HG02763 (cell line): Measurements from ENCODE around the gene CELF4.
"Not testable (repeated sequence)": the region's sequence is repeated elsewhere in the genome, so short reads cannot be mapped to it uniquely, and the experiment has no call there.

ENCODE experiments used
- ATAC-seq: cut with Tn5 transposase; IDR thresholded peaks from one replicate; pipeline ENCODE4 v1.9.1; 2021; ENCODE audit warnings: mild to moderate bottlenecking, moderate library complexity; ENCODE audit not compliant: unreplicated experiment

The CELF4 gene

DNA sequence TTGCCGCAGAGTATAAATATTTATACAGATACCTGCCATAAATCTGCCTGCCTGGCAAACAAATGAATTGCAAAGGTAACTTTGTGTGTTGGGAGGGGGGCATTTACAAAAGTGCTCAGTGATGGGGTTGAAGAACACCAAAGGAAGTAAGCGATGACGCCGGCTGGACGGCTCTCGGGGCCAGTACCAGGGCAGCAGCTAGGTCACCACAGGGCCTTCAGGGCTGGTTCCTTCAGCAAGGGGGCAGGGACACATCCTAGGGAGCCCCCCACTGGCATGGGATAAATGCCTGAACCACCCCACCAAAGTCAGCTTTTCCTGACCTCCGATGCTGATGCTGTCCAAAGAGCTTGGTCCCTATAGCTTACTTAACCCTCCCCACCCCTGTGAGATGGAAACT lies 190.4 kb downstream of the CELF4 start:
- no peak for ATAC-seq

DNA sequence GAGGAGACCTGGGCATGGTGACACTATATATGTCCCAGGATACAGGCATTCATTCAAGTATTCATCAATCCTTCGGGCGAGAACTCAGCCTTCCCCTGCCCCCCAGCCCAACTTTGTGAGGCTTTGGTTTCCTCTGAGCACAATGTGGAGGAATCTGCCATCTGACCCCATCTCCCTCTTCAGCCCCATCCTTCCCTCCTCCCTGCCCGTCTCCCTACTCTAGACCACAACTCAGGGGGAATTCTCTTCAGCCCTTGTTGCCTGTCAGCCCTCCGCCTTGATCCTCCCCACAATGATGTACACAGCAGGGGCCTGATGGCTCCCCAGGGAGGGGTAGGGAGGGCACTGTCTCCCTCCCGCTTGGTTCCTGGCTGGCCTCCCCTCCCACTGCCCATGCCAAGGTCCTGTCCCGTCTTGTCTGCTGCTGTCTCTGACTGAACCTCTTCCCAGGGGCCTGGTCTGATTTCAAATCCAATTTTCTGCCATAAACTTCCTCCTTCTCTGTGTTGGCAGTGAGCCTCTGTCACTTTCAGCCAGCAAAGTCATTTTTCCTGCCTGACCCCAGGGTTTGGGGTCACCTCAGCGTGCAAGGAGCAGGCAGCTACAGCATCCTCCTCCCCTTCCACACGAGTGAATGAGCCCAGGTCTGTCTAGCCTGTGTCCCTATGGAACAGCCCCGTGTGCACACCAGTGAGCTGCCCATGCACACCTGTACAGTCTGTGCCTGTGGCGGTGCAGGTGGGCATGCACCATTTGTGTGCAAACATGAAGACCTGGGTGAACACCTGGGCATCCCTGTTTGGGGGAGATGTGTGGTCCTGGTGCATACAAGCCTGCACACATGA lies 197.3 kb downstream of the CELF4 start:
- ATAC-seq, result no peak

DNA sequence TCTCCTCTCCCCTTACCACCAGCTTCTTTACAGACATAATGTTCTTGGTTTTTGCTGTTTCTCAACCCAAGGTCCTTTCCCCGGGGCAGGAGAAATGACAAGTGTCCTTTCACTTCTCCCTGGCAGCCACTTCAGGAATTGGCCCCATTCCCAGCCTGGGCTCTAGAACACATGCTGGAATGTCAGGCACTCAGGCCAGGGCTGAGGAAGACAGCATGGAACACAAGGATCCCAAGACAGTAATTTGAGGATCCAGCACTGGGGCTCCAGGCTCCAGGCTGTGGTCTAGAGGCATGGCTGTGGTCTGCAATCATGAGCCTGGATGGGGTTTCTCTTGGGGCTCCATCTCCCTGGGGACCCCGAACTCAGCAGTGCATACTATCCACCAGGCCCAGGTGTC lies 201.4 kb downstream of the CELF4 start:
- no peak for ATAC-seq

DNA sequence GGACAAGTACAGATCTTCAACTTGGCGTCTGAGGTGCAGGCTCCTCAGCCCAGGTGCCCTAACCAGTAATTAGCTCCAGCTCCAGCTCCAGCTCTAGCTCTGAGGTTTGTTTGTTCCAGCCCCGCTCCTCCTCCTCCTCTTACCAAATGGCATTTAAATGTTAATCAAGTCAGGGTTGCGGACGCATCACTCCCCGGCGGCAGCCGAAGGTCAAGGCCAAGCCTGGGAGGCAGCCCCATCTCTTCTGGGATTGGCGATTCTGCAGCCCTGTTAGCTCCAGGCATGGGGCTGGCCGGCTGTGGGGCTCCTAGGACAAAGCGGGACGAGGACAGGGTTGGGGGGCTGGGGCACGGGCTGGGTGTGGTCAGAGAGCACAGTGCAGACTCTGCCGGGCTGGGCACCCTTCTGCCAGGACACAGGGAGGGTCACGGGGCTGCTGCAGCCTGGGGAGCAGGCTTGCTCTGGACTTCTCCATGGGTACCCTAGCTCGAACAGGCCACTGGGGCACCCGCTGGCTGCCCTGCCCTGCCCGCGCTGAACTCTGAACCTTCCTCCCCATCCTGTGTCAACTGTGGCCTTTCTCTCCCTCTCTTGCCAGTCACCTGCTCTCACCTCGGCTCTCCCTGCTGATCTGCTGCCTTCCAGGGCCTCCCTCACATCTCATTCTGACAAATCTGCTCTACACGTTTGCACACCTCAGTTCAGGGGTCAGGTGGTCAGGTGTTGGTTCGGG lies 203.3 kb downstream of the CELF4 start:
- ATAC-seq, result no peak

DNA sequence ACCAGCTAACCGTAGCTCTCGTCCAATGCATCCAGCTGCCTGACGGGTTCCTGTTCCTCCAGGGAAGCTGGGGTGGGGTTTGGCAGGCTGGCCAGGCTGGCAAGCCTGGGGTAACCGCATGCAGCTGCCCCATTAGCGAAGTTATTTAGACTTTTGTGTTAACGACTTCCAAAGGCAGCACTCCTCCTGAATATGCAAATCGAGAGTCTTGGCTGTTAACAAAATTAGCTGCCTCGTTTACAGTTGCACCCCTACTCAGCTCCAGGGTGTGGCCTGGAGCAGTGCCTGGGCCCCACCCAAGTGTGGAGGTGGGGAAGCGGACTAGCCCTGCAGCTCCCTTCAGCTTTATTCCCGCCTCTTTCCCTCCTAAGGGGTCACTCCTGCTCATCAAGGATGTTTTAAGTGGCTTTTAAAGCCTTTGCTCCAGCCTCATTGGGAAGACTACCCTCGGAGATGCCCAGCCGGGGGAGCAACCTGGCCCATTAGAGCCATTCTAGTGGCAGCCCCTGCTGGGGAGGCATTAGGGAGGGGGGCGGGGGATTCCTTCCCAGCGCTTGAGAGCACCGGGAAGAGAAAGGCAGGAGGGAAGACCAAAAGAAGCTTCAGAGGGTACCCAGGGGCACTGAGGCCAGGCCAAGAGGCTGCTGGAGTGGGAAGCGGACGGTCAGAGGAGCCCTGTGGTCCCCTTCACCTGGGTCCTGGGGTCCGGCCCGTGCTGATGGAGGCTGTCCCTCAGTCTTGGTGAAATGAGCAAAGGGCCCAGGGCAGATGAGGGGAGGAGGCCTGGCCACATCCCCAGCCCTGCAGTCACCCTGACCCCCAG lies 204.1 kb downstream of the CELF4 start:
- no peak for ATAC-seq

DNA sequence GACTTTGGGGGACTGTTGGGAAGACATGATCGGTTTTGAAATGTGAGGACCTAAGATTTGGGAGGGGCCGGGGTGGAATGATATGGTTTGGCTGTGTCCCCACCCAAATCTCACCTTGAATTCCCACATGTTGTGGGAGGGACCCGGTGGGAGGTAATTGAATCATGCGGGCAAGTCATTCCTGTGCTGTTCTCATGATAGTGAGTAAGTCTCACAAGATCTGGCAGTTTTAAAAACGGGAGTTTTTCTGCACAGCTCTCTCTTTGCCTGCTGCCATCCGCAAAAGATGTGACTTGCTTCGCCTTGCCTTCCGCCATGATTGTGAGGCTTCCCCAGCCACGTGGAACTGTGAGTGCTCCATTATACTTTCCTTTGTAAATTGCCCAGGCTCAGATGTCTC lies 207.5 kb downstream of the CELF4 start:
- ATAC-seq, result not testable (repeated sequence)

DNA sequence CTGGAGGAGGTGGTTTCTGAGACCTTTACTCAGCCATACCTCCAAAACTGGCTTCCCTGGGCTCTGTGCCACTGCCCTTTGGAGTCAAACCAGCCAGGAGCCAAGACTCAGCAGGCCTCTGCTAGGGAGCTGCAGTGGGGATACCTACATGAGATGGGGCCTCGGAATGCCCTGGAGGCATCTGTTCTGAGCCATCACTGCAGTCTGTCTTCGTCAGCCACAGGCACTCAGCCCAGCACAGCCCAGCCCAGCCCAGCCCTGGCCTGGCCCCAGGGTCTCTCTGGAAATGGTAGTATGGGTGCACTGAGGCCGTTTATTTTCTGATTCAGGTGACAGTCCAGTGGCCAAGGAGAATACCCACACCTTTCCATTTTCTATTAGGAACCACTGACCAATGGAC lies 209.8 kb downstream of the CELF4 start:
- ATAC-seq, result no peak

DNA sequence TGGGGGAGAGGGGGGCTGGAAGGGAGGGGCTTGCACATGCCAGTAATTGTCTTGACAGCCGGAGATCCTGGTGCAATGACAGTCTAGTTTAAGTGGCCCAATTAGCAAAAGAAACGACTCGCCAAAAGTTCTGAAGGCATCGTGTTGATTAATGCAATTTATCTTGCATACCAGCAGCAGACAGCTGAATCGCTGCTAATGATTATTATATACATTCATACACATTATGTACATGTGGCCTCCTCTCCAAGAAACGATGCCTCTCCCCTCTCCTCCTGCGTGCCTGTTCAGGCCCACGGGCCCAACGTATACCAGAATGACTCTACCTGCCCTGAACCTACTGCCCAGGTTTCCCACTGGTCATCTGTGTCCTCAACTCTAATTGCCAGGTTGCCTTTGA lies 214.5 kb downstream of the CELF4 start:
- ATAC-seq, result no peak

DNA sequence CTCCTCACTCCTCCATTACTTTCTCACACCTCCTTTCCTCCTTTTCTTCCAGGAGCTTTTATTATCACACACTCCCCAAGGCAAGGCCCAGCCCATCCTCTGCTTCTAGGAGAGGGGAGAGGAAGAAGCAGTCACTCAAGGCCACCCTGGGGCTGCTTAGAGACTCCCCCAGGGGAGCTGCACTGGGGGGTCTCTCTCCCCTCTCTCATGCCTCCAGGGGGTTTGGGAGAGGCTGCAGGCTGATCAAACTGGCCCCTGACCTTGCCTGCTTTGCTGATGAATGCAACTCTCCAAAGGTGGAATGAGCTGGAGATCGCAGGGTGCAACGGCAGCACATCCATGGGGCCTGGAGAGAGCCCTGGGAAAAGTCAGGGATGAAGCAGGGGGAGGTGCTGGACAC lies 216.9 kb downstream of the CELF4 start:
- ATAC-seq, result no peak

DNA sequence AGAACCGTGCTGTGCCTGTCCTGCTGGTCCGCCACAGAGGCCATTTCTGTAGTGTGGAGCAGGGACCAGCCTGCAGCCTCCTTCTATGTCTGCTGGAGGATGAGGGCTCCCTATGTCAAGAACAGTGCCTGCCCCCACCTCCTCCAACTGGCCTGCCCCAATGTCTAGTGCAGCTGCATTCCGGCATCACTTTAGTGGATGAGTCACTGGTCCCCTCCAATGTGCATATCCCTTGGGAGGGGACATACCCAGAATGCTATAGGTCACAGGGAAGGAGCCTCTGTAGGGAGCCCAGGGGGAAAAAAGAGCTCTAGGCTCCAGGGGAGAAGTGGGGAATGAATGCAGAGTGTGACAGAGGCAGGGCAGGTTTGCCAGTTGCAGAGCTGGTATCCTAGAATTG lies 219.6 kb downstream of the CELF4 start:
- ATAC-seq, result no peak

DNA sequence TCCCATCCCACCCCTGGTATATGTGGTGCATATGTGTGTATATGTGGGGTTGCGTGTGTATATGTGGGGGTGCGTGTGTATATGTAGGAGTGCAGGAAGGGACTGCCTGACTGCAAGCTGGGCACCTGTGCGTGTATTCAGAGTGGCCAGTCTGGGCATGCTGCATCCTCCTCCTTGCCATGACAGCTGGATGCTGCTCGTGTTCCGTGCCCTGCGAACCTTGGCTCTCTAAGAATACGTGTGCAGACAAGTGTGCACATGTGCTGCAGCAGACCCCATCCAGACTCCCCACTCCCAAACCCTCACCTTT lies 222.1 kb downstream of the CELF4 start:
- no peak for ATAC-seq

DNA sequence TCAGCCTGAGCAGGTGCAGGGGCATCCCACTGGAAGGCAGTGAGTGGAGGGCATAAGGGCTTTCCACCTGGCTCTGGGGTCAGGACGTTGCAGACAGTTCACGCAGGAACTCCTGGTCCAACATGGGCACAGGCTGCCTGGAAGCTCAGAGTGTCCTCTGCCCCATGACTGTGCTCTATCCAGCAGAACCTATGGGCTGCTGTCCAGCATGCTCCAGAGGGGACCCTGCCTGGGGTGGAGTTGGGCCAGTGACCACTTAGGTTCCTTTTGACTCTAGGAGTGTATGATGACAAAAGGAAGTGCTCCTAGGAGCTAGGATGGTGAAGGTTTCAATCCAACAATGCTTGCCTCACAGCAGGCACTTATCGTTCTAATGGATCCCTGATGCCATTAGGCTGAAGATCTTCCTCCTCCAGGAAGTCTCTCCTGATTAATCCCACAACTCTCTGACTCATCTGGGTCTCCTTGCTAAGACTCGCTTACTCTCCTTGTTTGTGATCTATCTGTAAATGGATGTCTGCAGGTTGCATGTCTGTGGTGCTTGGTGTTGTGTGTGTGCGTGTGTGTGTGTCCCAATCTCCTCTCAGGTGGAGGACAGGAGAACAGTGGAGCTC lies 224.0 kb downstream of the CELF4 start:
- no peak for ATAC-seq

DNA sequence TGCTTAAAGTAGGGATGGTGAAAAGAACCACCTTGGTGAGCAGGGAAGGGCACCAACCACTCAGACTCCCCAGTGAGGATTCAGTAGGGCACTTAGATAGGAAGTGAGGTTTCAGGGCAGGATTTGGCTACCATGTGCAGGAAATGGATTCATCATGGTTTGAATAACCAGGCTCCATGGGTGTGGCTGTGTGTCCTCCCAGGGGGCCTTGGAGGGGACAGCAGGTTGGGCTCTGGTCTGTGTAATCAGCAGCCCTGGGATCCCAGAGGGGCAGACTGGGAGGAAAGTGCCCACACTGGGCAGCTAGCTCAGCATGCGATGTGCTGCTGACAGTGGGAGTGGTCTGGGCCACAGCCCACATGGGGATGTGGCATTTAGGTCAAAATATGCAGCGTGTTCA lies 224.6 kb downstream of the CELF4 start:
- no peak for ATAC-seq

DNA sequence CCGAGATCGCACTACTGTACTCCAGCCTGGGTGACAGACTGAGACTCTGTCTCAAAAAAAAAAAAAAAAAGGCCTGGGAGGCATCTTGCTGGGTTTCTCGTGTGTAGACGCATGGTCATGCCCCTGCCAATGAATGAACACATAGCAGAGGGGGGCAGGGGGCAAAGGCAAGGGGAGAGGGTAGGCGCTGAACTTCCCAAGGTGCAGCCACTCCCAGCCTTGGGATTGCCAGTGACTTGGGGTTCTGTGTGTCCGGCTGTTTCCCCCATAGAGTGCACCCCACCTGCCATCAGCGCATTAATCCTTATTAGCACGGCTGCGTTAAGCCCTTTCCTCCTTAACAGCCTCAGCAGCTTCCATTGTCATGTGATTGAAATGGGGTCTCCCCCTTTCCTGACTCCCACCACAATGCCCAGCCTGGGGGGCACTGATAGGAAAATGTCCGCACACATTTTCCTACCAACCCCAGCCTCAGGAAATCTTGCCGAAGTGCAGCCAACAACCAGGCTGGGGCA lies 225.8 kb downstream of the CELF4 start:
- ATAC-seq, result no peak

DNA sequence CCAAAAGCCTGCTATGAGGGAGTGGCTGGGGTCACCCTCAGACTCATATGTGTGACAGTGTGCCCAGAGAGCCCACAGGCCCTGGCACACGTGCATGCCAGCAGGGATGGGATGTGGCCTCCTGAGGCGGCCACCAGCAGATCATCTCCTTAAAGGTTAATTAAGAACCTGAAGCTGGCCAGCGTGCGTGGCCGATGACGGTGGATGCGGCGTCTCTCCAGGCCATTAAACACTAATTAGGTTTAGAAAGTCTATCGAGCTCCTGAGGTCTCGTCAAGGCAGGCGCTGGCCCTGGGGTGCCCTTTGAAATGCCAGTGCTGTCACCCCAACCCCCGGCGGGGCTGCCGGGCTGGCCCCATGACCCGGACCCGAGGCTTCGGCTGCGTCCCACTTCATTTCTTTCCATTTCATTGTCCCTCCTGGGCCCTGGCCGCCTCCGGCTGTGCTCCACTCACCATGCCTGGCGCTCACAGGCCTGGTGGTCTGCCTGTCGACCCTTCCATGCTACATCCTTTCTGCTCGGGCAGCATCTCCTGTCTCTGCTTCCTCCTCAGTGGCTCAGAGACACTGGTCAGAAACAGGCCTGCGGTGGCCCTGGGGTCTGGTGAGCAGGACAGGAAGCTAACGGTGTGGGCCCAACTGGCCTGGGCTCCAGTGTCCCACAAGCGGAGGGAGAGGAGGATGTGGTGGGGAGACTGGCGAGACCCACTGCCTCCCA lies 228.9 kb downstream of the CELF4 start:
- ATAC-seq, result no peak

DNA sequence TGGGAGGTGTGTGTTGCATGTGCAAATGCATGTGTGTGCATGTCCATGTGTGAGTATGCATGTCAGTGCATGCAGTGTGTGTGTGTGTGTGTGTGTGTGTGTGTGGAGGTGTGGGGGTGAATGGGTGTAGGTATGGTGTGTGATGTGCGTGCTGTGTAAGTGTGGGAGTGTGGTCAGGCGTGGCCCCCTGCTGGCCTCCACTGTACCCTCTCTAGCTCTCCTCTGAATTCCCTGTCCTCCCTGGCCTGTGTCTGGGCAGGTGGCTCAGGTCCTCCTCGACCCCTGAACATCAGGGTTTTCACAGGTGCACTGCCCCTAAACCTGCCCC lies 230.2 kb downstream of the CELF4 start:
- no peak for ATAC-seq

DNA sequence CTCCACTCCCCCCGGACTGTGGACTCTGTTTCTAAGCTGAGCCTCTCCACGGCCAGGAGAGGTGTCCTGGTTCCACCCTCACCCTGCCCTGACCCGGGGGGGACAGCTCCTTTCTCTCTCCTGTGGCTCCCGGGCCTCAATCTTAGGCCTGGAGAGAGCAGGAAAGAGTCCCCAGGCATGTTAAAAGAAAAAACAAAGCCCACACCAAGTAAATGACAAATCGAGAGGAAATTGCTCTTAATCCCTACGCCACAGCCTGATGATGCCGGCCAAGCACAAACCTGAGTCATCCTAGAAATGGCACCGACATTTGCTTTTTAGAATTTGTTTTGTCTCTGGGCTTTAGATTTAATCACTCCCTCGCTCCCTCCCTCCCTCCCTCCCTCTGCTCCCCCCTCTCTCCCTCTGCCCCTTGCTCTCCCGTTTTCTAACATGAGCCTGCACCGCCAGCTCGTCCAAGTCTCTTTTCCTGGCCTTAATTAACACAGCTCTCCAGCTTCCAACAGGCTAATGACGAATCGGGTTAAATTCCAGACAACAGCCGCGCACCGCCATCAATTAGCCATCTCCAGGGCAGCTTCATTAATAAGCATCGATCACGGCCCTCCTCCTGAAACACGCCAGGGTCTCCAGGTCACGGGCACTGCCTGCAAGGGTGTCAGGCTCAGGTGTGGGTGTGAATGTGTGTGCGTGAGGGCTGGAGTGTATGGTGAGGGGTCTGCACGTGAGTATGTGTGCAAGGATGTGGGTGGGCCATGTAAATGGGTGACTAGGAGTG lies 230.8 kb downstream of the CELF4 start:
- no peak for ATAC-seq

DNA sequence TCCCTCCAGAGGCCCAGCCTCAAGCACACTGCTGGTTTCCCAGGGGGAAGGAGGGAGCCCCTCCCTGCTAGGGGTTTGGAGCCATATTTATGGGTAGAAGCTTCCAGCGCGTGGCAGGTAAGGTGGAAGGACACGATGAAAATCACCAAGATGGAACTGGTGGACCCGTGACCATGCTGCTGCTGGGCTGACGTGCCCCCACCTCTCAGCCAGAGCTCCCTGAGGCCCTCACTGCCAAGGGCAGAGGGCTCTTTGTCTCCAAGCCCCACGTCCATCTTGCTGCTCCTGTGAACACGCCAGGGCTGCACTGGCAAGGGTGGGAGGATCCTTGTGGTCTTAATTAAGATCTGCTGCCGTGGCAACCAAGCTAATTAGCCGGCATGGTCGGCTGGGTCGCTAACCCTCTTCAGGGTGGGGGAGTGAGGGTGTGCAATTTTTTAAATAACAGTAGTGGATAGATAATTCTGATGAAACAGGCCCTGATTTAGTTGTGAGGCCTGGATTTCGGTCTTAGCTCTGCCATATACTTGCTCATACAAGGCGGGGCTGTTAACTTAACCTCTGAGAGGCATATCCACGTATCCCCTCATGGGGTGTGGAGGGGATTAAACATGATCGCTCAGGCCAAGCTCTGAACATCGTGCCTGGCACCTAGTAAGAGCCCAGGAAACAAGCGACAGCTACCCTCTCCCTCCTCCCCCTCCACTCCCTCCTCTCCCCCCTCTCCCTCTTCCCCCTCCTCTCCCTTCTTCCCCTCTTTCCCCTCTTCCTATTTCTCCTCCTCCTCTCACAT lies 232.8 kb downstream of the CELF4 start:
- no peak for ATAC-seq

DNA sequence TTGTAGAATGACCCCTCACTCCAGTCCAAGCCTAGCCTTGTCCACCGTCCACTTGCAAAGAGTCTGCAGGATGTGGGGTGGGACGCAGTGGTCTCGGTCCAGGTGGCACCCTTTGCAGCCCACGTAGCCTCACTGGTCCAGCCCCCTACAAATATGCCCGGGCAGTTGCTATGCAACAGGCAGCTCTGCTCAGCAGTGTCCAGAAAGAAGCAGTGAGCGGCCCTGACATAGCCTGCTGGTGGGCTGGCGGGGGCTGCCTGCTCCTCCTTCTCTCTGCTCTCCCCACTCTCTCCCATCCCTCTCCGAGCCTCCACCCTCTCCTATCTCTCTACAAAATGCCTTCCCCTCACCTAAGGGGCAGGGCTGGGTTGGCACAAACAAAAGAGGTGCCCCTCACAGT lies 233.4 kb downstream of the CELF4 start:
- no peak for ATAC-seq
